HG03457 (cell line): ENCODE measurements around the gene SKI.

Experiments
- ATAC-seq: cut with Tn5 transposase; IDR thresholded peaks from one replicate; pipeline ENCODE4 v1.9.1; 2021; ENCODE audit warnings: moderate number of reproducible peaks; ENCODE audit not compliant: unreplicated experiment

SKI gene

DNA sequence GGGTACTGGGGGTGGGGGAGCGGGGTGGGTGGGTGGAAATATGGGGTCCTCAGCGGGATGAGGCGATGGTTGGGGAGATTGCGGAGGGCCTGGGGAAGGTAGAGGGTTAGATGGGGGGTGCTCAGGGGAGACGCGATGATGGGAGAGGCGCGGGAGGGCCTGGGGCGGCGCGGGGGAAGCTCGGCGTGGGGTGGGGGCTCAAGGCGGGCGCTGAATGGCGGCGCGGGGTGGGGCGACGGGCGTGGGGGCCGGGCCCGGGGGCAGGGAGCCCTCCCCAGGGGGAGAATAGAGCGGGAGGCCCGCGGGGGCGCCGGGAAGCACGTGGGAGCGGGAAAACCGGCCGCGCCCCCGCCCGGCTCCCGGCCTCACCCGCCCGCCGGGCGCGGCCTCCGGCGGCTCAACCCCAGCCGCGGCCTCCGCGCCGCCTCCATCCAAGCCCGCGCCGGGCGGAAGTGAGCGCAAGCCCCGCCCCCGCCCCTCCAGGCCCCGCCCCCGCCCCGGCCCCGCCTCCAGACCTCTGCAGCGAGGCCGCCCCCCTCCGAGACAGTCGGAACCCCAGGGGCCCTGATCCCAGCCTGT lies 33.7 kb upstream of the SKI start, which contains the start of gene FAAP20:
FAAP20 (minus strand) TSS at position 454 of the 579 bp plus-strand sequence; CDS start at position 431, 23 bp downstream.
- peak; percentile 17 for ATAC-seq

DNA sequence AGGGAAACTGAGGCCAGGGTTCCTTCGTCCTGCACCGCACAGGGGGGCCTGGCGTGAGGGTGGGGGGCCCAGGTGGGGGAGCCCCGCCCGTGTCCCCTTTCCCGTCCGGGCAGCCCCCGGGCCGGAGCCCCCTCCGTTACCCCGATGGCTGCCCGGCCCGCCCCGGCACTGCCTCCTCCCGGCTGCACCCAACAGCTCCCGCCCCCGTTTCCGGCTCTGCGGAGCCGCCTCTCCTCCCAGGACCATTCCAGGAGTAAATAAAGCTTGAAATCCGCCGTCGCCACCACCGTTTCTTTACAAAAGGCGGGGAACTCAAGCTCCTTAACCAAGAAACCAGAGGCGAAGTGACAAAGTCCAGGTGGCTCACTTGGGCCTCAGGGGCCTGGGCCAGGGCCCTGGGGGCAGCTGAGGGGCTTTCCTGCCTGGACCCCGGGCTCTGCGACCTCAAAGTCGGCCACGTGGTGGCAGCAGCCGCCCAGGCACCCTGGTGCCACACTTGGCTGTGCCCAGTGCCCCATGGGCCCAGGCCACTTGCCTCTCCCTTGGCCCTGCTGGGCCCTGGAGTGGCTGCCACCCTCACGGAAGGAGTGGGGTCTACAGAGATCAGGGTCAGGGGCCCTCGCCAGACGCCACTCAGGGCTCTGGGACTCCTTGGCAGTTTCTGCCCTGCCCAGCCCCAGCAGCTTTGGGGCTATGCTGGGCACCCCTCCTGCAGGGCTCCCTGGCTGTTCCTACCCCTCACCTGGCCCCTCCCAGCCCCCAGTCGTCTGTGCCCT lies 33.0 kb upstream of the SKI start:
- peak; percentile 48 for ATAC-seq

DNA sequence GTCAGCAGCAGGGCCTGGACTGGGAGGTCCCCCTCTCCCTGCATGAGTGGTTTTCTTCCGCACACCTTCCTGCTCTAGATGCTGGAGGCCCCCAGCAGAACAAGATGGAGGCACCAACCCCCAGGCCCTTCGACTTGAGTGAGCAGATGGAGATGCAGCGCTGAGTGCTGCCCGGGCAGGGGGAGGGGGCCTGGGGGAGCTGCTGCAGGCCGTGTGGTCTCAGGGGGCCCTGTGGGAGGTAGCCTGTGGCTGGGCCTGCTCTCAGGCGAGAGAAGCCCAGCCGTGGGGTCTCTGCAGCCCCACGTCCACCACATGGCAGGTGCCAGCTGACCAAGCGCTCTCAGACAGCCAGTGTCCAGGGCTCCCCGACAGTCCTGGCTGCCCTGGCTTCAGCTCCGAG lies 32.3 kb upstream of the SKI start:
- ATAC-seq = no peak

DNA sequence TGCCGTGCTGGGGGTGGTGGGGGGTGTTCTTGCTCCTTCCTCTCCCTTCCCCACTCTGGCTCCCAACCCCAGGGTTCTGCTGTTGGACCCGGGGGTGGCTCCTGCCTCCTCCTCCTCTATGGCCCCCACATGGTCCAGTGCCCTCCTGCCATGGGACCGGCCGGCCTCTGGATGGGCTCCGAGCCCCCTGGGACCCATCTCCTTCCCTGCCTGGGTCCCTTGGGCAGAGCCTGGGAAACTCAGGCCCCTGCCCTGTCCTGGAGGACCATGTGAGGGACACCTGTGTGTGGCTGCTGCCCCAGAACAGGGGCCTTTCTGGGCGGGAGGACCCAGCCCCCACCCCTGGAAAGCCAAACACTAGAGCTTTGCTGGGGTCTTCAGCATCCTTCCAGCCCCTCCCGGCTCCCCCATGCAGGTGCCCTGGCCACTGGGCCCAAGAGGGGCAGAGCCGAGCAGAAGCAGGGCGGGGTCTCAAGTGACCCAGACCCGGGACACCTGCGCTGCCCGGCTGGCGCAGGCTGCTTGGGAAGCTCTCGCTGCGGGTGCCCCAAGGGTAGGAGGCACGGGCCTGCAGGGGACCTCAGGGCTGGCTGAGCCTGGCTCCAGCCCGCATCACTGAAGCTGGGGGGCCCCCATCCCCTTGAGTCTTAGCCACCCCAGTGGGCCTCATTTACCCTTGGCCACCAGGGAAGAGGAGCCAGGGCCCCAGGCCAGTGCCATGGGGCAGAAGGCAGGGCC lies 31.0 kb upstream of the SKI start:
- no peak for ATAC-seq

DNA sequence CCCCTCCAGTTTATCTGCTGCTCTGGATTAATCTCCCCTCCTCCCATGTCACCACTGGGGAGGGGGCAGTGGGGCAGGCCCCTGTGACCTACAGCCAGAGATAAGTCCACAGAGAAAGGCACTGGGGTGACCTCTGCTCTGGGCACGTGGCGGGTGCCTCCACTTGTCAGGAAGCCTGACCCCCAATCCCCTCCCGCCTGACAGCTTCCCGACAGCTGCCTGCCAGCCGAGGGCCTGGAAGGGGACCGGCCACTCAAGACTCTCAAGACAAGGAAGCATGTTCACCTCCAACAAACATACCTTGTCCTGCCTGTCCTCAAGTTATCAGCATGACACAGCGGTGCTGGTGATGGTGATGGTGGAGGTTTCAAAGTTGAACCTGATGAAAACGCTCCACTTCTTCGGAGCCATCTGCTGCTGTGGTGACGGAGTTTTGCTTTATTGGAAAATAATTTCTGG lies 30.4 kb upstream of the SKI start:
- no peak for ATAC-seq

DNA sequence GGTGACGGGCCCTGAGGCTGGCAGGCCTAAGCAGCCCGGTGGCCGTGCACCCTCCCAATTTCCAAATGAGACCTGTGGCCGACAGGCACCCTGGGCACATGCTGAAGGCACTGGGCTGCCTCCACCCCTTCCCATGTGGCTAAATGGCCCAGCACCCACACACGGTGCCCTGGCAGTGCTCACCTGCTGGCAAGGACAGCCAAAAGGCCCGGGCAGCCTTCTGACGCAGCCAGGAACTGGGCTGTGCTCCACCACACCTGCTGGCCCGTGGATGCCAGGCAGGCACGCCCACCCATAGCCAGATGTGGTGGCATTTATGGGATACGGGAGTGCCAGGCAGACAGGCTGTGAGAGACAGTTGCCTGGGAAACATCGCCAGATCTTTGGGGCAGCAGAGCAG lies 29.5 kb upstream of the SKI start:
- no peak for ATAC-seq

DNA sequence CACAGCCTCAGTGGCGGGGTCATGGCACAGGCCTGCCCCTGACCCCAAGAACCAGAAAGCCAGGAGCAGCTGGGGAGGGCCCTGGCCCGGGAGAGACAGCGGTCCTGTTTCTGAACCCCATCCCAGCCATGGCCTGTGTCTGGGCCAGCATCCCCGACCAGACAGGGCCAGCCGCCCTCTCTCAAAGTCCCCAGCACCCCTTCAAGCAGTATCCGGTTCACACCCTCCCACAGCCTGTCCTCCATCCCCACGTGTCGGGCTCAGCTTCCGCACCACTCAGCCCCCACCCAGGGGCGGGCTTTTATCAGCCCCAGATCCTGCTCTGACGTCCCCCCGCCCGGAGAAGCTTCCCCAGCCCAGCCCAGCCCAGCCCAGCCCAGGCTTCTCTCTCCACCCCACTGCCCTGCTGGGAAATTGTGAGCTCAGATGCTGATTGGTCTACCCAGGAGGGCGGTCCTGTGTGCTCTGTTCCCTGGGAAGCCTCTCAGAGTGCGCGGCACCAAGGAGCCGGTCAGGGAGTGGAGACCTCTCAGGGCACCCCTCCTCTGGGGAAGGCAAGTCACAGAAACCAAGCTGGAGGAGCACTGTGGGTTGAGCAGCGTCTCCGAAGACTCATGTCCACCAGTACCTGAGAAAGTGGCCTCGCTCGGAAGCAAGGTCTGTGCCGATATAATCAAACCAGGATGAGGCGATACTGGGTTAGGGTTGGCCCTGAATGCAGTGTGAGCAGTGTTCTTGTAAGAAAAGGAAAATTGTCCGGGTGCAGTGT lies 28.9 kb upstream of the SKI start:
- ATAC-seq = peak; percentile 32

DNA sequence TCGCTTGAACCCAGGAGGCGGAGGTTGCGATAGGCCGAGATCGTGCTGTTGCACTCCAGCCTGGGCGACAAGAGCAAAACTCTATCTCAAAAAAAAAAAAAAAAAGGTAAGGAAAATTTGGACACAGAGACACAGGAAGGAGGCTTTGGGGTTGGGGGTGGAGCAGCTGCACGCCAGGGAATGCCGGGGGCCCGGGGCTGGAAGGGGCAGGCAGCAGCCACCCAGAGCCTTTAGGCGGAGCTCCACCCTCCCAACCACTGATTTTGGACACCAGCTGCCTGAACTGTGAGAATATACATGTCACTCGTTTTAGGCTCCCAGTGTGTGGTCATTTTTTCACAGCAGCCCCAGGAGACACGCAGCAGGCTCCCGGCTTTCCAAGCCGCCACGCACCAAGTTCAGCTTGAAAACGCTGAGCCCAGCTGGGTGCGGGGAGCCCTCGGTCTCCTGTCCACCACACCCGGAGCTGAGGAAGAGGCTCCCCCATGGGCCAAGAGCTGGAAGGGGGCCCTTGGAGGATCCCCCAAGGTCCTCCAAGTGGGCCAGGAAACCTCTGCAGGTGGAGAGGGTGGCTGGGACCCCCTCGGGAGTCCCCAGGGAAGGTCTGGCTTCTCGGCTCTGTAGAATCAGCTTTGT lies 27.7 kb upstream of the SKI start:
- ATAC-seq = no peak

DNA sequence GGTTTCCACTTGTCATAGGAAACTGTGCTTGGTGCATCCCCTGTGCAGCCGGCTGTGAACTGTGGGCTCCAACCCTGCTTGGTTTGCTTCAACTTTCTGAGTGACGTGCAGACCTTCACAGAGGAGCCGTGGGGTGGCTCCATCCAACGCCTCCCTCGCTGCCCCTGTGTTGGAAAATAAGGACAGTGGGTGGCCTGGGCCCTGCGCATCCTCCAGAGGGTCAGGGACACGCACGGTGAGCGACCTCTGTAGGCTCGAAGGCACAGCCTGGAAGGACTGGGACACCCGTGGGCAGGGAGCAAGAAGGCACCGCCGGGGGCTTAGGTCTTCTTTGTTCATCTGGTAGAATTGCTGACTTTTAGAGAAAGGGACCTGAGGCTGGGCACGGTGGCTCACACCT lies 27.1 kb upstream of the SKI start:
- ATAC-seq = no peak

DNA sequence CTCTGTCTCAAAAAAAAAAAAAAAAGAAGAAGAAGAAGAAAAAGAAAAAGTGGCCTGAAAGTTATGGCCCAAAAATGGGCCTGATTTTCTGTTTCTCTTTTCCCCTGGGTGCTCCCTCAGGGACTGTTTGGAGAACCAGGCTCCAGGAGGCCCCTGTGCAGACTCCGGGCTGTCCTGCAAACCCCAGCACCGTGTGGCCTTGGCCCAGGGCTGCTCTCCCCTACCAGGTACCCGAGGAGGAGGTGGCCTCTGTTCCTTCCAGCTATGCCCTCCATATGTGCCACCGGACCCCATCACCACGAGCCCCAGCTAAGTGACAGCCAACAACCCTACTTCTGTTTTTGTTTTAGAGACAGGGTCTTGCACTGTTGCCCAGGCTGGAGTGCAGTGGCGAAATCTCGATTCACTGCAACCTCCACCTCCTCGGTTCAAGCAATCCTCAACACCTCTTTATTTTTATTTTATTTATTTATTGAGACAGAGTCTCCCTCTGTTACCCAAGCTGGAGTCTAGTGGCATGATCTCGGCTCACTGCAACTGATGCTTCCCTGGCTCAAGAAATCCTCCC lies 26.0 kb upstream of the SKI start:
- ATAC-seq = no peak

DNA sequence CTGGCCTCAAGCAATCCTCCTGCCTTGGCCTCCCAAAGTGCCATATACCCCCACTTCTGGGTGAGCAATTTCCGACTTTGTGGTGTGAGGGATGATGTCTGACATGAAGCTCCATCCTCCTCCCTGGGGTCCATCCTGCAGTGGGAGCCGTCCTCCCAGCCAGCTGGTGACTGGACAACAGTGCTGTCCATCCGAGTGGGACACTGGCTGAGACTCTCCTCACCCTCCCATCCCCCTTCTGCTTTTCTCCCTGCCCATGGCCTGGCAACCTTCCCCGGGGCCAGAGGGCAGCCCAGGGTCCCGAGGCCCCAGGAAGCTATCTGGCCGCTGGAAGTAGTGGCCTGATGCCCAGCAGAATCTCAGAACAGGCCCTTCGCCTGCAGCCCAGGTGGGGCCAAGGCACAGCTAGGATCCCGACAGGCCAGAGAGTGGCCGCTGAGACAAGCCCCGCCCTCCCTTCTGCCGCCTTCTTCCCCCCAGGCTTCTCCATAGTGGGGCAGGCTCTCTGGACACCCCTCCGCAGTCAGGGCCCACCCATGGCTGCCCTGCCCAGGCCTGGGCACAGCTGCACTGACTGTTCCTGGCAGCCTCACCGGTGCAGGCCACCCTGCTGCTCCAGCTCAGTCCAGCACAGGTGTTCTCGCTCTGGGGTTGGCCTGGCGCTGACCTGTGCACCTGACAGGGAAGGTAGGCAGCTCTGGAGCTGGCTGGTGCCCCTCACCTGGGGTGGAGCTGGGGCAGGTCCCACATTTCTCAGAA lies 25.1 kb upstream of the SKI start:
- no peak for ATAC-seq

DNA sequence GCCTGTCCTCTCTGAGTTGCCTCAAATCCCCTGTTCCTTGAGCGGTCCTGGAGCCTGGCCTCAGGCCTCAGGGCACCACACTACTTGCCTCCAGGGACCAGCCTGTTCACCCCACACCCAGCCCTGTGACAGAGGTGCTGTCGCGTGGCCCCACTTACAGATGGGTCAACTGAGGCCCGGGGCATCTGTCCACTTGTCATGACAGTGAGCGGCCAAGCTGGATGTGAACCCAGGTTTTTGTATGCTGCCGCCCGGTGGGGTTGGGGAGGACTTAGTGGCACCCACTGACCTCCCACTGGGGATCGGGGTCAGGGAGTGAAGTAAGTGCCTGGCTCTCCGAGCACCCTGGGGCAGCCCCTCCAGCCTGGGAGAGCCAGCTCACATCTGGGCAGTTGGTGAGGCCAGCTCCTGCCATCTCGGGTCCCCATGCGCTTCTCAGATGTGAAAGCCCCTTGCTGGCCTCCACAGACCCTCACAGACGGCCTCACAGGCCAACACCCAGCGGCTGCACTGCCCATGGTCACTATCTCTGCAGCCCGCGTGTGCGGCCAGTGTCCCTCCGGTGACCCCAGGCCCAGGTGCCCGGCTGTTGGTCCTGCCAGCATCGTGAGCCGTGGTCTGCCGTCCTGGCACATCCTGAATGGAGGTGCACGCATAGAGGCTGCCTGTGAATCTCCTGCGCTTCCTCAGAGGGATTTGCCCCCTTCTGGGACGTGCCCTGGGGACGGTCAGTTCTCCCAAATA lies 24.3 kb upstream of the SKI start:
- ATAC-seq = no peak

DNA sequence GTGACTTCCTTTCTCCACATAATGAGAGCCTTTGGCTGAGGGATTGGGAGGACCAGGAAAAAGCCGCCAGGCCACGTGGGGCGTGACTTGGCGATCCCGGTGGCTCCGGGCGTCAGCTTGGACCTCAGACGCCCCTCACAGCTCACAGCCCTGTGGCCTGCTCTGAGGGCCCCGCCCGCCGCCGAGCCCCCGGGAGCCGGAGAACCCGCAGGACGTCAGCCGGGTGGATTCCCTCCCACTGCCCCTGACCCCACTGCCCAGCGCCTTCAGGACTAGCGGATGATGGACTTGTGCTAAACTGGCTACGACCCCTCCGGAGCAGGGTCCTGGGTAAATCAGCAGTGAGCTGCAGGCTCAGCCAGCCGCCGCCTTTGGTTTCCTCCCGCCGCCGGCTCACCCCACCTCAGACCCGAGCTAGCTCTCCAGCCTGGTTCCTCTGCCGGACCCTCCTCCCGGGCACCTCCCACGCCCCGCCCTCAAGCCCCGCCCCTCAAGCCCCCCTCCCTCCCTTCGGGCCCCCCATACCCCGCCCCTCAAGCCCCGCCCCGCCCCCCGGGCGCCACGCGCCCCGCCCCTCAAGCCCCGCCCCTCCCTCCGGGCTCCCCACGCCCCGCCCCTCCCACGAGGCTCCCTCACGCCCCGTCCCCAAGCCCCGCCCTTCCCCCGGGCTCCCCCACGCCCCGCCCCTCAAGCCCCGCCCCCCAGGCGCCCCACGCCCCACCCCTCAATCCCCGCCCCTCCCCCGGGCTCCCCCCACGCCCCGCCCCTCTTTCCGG lies 23.5 kb upstream of the SKI start:
- ATAC-seq = no peak

DNA sequence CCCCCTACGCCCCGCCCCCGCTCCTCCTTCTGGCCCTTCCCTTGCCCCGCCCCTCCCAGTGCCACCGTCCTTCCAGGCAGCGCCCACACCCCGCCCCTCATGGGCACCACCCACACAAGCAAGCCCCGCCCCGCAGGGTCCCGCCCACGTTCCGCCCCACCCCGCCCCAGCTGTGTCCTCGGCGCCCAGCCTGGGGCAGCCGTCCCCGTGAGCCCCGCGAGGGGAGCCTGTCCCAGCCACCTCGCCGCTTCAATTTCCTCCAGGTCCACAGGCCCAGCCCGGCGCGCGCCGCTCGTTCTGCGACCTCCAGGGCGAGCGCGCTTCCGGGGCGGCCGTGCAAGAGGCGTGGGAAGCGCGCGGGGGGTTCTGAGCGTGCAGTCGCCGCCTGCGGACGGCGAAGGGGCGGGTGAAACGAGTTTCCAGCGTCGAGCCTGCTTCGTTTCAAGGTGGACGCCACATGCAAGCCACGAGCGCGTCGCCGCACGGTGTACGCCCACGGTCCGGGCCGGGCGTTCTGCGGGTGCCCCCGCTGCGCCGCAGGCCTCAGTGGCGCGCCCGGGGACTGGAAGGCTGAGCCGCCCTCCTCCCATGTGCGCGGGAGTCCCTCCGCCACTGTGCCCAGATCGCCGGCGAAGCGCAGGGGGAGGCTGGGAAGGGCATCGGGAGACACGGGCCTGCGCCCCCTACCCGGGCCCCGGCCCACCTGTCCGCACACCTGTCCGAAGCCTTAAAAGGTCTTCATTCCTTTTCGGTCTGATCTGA lies 22.7 kb upstream of the SKI start:
- ATAC-seq = peak; percentile 39

DNA sequence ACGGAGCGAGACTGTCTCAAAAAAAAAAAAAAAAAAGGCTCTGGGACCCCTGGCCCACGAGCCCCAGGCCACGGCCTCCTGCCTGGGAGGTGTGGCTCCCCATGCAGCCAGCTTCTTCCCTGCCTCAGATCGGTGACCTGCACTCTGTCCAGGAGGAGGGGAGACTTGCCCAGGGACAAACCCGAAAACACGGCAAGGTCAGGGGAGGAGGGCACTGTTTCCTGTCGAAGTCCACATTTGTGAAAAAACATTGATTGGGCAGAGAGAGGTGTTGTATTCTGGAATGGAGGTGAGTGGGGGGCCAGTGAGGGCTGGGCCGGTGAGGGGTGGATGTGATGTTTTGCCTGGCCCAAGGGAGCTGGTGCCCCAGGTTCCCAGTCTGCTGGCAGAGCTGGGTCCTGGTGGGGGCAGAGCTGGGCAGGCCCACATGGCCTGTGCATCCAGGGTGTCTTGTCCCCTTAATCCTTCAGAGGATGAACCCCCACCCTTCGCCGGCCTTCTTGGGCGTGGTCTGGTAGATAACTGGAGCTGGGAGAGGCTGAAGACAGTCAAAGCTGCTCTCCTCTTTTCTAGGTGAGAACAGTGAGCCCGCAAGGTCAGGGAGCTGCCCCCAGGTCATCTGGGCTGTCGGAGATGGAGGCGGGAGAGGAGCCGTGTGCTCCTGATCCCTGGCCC lies 21.2 kb upstream of the SKI start:
- no peak for ATAC-seq

DNA sequence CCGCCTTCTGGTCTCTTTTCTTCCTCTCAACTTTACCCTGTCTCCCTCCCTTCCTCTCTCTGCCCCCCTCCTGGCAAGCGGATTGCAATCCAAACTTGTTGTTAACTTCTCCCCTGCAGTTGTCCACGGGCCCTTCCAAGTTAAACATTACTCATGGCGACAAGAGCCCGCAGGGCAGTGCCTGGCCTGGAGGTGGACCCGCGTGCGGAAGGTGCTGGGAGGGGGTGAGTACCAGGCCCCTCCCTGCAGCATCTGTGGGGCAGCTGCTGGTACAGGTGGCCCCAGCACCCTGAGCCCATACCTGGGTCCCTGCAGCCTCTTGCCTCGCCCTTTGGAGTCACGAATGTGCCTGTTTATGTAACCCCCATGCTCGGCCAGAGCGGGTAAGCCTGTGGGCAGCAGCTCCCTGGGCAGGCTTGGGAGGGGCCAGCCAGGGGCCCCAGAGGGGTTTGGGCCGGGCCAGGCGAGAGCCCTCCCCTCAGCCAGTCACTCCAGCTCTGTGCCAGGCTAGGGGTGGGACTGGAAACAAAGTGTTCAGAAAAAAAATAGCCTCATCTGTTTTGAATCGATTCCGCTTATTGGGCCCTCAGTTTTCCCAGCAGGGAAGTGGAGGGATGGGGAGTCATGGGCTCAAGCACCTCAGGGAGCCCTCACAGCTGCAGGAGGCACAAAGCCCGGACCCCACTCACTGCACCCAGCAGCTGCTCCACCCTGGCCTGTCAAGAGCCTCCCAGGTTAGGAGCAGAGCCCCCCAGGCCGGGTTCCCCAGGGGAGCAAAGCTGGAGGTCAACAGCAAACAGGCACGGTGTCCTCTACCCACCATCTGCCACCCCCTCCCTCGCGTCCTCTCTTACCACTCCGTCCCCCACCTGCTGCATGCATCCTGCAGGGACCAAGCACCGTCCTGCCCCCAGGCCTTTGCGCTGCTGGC lies 19.5 kb upstream of the SKI start:
- no peak for ATAC-seq
